Activated CD8-positive, alpha-beta memory T cell treated with anti-CD3 and anti-CD28 coated beads, Interleukin-2, amount 50 U/mL, for 1 hour (primary cell): ENCODE results near the gene FANCG.

ENCODE experiments used
- DNase-seq: peaks from one replicate; pipeline ENCODE4 v3.0.0-alpha.2; 2020; ENCODE audit errors: extremely low read depth

The FANCG gene

GRCh38 chr9:35079426-35080341, at the start of gene FANCG:
Gene FANCG (minus strand): TSS chr9:35079942. CDS start chr9:35079524, 418 bp downstream.
- DNase-seq, result peak; percentile 31

DNA sequence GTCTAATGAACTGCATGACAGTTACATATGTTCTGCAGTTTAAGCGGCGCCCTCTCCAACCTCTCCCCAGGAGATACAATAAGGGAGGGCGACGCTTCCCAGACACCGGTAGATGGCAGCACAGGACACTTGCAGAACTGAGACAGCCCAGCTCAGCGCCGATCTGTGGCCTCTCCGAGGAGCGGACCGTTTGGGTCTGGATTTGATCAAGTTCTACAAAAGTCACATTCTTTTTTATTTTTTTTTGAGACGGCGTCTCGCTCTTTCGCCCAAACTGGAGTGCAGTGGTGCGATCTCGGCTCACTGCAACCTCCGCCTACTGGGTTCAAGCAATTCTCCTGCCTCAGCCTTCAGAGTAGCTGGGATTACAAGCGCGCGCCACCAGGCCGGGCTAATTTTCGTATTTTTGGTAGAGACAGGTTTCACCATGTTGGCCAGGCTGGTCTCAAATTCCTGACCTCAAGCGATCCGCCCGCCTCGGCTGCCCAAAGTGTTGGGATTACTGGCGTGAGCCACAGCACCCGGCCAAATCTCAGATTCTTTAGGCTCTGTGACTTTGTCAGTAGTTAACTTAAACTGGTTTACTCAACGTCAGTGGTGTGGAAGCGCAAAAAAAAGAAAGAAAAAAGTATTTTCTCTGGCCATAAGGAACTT, 37.3 kb upstream of the FANCG start:
- peak; percentile 84 for DNase-seq

- no peak for DNase-seq
Observed at GRCh38 chr9:35116539-35116897, 36.8 kb upstream of the FANCG start.

GRCh38 chr9:35115680-35116538, 36.2 kb upstream of the FANCG start, which contains the start of gene ATOSB:
Gene ATOSB (minus strand): TSS chr9:35115862. CDS start chr9:35108274, 7,588 bp downstream.
- peak; percentile 80 for DNase-seq

- DNase-seq, result no peak
Observed at GRCh38 chr9:35114840-35115628, 35.3 kb upstream of the FANCG start.

DNA sequence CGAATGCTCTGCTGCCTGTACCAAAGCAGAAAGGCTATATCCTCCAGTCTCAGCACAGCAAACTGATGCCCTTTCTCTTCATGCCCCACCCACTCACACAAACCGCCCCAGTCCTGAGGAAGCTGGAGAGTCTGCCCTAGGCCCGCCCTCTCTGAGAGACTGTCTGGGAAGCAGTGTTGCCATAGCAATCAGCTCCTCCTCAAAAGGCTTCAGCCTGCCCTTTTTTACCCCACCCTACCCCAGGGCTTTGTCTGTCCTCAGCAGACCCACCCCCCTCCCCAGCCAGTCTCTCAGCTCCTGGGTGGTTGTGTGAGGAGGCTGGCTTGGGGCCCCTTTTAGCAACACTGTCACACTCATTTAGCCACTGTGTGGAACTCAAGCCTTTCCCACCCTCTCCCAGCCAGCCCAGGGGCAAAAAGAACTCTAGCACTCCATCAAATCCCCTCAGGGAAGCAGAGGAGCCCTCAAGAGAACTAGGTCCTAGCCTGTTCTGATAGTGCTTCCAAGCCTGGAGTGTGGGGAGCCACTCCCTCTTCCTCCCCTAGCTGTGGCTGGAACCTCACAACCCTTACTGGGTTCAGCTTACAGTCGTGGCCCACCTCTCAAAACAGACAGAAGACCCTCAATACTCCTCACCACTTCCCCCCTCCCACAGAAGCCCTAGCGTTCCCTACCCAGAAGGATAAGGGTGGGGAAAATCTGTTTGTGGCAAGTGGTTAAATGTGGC, 34.5 kb upstream of the FANCG start:
- DNase-seq, result peak; percentile 46

DNA sequence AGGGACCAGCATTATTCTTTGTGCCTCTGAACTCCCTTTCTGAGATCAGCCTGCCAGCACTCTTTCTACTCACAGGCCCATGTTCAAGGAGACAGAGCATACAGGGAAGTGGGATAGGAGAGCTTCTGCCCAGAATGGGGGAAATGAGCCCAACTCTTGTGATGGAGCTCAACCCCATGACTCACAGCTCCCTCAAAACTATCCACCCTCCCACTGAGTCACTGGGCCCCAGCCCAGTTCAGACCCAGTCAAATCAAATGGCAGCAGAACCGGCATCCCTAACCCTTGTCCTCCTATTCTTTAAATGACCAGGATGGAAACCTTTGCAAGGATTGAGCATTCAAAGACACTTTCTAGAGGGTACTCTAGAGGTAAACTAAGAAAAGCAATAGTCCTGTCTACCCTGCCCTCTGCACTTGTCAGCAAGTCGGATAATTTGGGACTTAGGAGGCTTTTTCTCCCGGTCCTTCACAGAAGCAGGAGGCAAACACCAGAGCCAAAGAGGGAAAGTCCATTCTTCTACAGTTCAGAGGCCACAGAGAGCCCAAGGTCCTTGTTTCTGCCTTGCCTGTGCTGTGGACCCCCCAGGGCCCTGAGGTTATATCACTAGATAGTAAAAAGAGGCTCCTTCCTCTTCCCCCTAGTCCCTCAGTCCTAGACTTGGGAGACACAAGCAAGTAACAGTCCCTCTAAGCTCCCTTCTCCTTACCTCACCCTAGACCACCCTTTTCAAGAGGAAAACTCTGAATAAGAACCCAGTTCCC, 32.7 kb upstream of the FANCG start:
- no peak for DNase-seq

- DNase-seq, result peak; percentile 93
Observed at GRCh38 chr9:35111001-35111933, 31.5 kb upstream of the FANCG start.

DNA sequence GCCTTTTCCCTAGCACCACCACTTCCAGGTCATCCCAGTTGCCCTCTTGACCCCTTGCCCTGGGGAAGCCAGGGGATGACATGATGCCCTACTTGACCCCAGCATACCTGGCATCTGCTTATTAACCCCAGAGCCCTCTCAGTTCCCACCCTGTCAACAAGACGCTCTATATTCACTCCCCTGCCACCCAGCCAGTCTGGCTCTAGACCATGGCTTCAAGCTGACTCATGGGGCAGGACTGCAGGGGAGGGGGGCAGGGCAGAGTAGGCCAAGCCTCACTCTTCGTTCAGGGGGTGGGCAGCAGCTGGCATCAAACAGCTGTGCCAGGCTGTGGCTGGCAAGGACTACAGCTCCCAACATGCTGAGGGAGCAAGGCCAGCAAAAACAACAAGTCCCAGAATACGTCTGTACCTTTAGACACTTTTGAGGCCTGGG, 30.6 kb upstream of the FANCG start:
- no peak for DNase-seq

DNA sequence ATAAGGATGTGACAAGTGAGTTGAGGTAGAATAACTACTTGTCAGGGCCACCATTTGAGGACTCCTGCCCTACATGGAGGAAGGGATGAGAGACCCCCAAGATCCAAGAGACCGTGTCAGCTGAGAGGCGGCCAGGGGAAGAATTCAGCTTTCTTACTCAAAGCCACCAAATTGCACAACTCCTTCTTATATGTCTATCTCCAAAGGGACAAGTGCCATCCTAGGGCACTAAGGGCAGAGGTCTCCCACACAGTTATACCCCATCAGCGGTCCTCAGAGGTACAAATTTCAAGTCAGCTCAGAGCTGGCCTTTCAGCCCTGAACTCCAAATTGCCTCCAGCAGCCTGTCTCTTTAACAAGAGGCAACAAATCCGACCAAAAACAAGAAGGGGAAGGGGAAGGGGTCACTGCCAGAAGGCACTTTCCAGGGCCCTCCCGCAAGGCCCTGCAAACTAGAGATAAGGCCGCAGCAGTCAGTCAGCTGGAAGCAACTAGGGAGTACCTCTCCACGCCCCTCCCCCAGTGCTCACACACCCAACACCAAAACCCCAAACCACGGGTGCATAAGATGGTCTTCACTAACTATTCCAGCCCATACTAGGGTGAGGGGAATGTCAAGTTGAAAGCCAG, 29.3 kb upstream of the FANCG start:
- DNase-seq, result no peak

DNA sequence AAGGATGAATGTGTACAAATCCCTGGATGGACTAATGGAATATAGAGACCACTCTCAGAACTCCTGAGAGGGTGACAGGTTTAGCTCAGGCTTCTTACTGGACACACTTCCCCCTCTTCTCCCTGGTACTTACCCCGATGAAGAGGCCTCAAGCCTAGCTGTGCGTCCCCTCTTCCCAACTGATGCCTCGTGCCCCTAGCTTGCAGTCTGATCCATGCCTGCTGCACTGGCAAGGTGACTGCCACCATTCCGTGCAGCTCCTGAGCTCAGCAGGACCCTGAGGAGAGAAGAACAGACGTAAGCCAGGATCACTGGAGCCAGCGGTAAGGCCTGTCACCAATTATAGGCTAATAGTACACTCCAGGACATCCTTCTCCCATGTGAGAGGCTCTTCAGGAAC, 28.7 kb upstream of the FANCG start:
- DNase-seq, result no peak

- no peak for DNase-seq
Observed at GRCh38 chr9:35107297-35108290, 27.9 kb upstream of the FANCG start.

DNA sequence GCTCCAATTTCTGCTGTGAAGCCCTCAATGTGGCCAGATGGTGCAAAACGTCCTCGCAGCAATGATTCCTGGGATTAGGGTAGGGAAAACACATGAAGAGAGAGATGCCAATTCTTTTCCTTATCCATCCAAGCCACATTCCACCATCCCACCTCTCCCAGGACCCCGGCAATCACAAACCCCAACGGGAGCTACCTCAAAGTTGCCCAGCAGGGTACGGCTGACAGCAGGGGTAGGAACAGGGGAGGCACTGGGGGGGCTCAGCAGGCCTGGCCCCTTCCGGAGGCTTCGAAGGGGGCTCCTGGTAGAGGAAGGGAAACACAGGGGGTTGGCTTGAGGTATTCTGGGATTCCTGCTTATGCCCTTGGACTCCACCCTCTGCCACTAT, 26.6 kb upstream of the FANCG start:
- DNase-seq, result no peak

GRCh38 chr9:35105571-35106342, 26.0 kb upstream of the FANCG start:
- no peak for DNase-seq

DNA sequence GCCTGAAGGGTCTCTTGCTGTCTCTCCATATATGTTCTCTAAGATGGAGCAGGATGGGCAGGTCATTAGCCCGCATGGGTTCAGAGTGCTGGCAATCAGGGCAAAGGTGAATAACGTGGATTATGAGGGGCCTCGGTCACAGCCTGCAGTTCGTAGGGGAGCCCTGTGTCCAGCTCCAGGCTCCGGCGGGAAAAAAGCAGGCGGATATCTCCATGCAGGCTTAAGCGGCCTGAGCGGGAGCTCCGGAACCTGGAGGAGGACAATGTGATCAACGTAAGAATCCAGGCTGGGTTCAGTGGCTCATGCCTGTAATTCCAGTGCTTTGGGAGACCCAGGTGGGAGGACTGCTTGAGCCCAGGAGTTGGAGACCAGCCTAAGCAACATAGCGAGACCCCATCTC, 25.4 kb upstream of the FANCG start:
- DNase-seq, result no peak

GRCh38 chr9:35104586-35104985, 24.8 kb upstream of the FANCG start:
- no peak for DNase-seq
